ENCODE data around the gene PHPT1. TPM values are rescaled to one million over a fixed set of nuclear protein-coding genes. Genes with fewer than 3 reads are reported as not detected.
"Not testable (repeated sequence)": the region's sequence is repeated elsewhere in the genome, so short reads cannot be mapped to it uniquely, and the experiment has no call there.

PHPT1 gene
- total RNA-seq, 1 donor from 2014 or later, result 171 TPM

DNA sequence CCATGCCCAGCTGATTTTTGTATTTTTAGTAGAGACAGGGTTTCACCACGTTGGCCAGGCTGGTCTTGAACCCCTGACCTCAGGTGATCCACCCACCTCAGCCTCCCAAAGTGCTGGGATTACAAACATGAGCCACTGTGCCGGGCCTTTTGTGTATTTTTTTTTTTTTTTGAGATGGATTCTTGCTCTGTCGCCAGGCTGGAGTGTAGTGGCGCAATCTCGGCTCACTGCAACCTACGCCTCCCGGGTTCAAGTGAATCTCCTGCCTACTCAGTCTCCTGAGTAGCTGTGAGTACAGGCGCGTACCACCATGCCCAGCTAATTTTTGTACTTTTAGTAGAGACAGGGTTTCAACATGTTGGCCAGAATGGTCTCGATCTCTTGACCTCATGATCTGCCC, 34.5 kb downstream of the PHPT1 start:
- DNase-seq (ENCODE audit: low read depth, low spot score), result not testable (repeated sequence)

DNA sequence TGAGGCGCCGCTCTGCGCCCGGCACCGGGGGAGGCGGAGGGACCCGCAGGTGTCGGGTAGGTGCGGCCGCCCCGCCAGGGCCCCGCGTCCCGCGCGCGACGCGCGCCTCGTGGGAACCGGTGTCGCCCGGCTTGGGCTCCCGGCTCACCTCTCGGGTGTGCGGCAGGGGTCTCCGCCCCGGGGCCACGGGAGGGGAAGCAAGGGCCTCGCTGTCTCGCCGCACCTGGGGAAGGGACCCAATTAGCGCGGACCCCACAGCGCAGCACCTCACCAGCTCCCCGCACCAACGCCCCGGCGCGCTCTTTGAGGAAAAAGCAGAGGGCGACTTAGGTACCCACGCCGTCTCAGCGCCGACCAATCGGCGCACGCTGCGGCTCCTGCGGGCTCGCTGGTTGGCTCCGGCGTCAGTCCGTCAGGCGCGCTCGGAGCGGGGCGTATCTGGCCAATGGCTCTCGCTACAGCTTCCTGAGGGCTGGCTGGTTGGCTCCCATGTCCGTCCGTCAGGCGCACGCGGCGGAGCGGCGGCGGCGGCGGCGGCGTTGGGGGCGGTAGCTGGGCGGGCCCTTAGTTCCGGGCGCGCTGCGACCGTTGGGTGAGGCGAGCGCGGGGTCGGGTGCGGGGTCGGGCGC, 36.9 kb downstream of the PHPT1 start, which contains the start of gene TRAF2:
Gene TRAF2, plus strand, starts transcription at position 567 of the 629 bp plus-strand sequence. CDS start 12,225 bp downstream, outside the sequence.
- DNase-seq (ENCODE audit: low read depth, low spot score), result peak; percentile 97

DNA sequence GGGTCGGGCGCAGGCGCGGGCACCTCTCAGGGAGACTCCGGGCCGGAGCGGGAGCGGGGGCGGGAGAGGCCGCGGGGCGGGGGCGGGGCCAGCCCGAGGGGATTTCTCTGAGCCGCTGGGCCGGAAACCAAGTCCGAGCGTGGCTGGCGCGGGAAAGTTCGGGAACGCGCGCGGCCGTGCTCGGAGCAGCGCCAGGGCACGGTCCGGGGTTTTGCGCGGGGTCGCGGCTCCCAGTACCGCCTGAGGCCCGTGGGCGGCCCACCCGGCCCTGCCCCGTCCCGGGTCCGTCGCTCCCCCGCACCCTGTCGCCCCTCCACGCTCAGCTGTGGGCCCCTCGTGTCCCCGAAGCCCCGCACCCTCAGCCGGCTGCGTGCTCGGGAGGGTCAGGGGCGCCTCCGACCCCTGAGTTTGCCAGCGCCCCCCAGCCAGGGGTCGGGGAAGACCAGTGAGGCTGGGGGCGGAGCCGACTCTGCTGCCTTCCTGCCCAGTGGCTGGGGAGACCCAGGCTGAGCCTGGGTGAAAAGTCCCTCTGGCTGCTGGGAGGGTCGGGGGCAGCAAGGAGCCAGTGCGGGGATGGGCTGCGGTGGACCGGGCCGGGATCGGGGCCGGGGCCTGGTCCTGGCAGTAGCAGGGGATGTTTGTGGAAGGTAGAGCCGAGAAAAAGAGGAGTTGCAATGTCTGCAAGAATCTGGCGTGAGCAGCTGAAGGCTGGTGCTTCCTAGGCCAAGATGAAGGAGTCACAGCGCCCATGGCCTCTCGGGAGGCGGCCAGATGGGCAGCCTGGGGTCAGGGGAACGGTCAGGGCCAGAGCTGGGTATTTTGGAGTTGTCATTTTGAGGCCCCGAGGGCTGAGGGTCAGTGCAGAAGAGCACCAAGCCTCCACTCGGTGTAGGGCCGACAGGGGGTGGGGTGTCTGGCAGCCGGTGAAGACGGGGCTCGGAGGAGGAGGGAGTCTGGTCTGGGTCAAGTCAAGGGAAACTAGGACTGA, 37.7 kb downstream of the PHPT1 start:
- DNase-seq (ENCODE audit: low read depth, low spot score), result no peak

GRCh38 chr9:136888454-136888853, 39.2 kb downstream of the PHPT1 start:
- DNase-seq (ENCODE audit: low read depth, low spot score), result no peak

GRCh38 chr9:136889858-136890257, 40.6 kb downstream of the PHPT1 start:
- no peak for DNase-seq (ENCODE audit: low read depth, low spot score)

DNA sequence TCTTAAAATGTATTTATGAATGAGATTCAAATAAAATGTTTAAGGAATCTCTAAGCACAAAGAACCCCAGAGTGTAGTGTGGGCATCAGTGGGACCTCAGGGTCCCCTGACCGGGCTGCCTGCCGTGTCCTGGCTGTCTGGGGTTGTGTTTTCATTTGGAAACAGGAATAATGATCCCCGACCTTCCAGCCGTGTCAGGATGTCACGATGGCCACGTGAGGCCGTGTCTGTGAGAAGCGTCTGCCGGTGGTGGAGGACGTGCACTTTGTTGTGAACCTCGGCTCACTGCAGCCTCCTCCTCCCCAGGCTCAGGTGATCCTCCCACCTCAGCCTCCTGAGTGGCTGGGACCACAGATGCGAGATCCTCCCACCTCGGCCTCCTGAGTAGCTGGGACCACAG, 41.5 kb downstream of the PHPT1 start:
- DNase-seq (ENCODE audit: low read depth, low spot score), result no peak

GRCh38 chr9:136896027-136896426, 46.8 kb downstream of the PHPT1 start:
- no peak for DNase-seq (ENCODE audit: low read depth, low spot score)

- DNase-seq (ENCODE audit: low read depth, low spot score), result no peak
These were observed 49.4 kb downstream of the PHPT1 start for GRCh38 chr9:136898483-136899100.

DNA sequence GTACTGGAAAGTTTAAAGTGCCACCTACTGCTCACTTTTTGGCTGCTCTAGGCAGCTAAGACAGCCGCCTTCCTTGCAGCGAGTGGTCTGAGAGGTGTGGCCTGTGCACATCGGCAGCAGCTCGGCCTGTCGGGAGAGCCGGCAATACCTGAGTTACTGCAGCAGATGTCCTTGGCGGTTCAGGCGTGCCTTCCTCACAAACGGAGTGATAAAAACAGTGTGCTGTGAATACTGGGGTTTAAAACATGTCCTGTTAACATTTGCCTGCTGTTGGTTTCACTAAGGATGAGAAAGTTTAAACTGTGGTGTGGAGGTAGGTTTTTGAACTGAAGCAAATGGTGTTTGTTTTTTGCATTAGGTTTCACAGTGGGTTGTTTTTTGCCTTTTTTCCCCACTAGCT, 50.0 kb downstream of the PHPT1 start:
- DNase-seq (ENCODE audit: low read depth, low spot score), result no peak

GRCh38 chr9:136900556-136900955, 51.3 kb downstream of the PHPT1 start:
- no peak for DNase-seq (ENCODE audit: low read depth, low spot score)

Other genes with a start within 250 kb of the PHPT1 start
- 450 and 500 TPM in 2 replicates for gene EGFL7, start 186.5 kb upstream of the PHPT1 start, total RNA-seq
- gene AGPAT2, start 162.0 kb upstream of the PHPT1 start, total RNA-seq, result 48.9 and 49.9 TPM in 2 replicates
- 152 and 177 TPM in 2 replicates for gene DIPK1B, start 136.8 kb upstream of the PHPT1 start, total RNA-seq
- under 0.01 TPM in 1 of 2 replicates, not detected in the other for gene LCN10, start 106.5 kb upstream of the PHPT1 start, total RNA-seq
- not detected in 2 replicates for gene LCN6, start 100.9 kb upstream of the PHPT1 start, total RNA-seq
- gene LCN8, start 91.2 kb upstream of the PHPT1 start, total RNA-seq, result not detected in 2 replicates
- not detected in 2 replicates for gene LCN15, start 84.9 kb upstream of the PHPT1 start, total RNA-seq
- gene TMEM141, start 58.1 kb upstream of the PHPT1 start, total RNA-seq, result 47.5 and 73.2 TPM in 2 replicates
- 0.18 and 0.26 TPM in 2 replicates for gene CCDC183, start 53.1 kb upstream of the PHPT1 start, total RNA-seq
- gene RABL6, start 41.5 kb upstream of the PHPT1 start, total RNA-seq, result 85.5 and 96.1 TPM in 2 replicates
- 0.66 and 0.78 TPM in 2 replicates for gene AJM1, start 6.9 kb upstream of the PHPT1 start, total RNA-seq
- 0.86 and 2.1 TPM in 2 replicates for gene MAMDC4, start 2.9 kb downstream of the PHPT1 start, total RNA-seq
- 279 and 309 TPM in 2 replicates for gene EDF1, start 16.9 kb downstream of the PHPT1 start, total RNA-seq
- 12.7 and 23.9 TPM in 2 replicates for gene TRAF2, start 37.1 kb downstream of the PHPT1 start, total RNA-seq
- 171 and 182 TPM in 2 replicates for gene FBXW5, start 95.3 kb downstream of the PHPT1 start, total RNA-seq
- 0.67 TPM in 1 of 2 replicates, not detected in the other for gene C8G, start 95.8 kb downstream of the PHPT1 start, total RNA-seq
- gene LCN12, start 102.9 kb downstream of the PHPT1 start, total RNA-seq, result not detected in 2 replicates
- gene PTGDS, start 128.1 kb downstream of the PHPT1 start, total RNA-seq, result not detected in 2 replicates
- gene LCNL1, start 133.6 kb downstream of the PHPT1 start, total RNA-seq, result not detected in 2 replicates
- 17.8 and 18.0 TPM in 2 replicates for gene PAXX, start 143.0 kb downstream of the PHPT1 start, total RNA-seq
- gene CLIC3, start 147.2 kb downstream of the PHPT1 start, total RNA-seq, result 0.33 and 0.46 TPM in 2 replicates
- gene ABCA2, start 178.8 kb downstream of the PHPT1 start, total RNA-seq, result 7.9 and 15.7 TPM in 2 replicates
- not detected in 2 replicates for gene FUT7, start 182.7 kb downstream of the PHPT1 start, total RNA-seq
- gene NPDC1, start 196.8 kb downstream of the PHPT1 start, total RNA-seq, result 31.2 and 33.0 TPM in 2 replicates
- gene ENTPD2, start 204.7 kb downstream of the PHPT1 start, total RNA-seq, result not detected in 2 replicates
- 17.6 and 31.1 TPM in 2 replicates for gene SAPCD2, start 221.1 kb downstream of the PHPT1 start, total RNA-seq
- 15.4 and 17.0 TPM in 2 replicates for gene UAP1L1, start 228.1 kb downstream of the PHPT1 start, total RNA-seq
- 58.1 and 76.7 TPM in 2 replicates for gene MAN1B1, start 237.6 kb downstream of the PHPT1 start, total RNA-seq